Tibial artery (tissue), 4 donors: ENCODE results near the gene NUMB.

Experiments used
- DNase-seq, 2 donors: peaks; one replicate each; pipeline ENCODE4 v3.0.0-alpha.2; 2019
- H3K27ac ChIP-seq, 2 donors: fragments of 200-600 bp; sonication (generic) in 1 of 2; 1 replicate in 1 of 2; 2 replicates in 1 of 2; pipeline ENCODE4 v1.5.1; 2018 to 2019; ENCODE audit warnings: mild to moderate bottlenecking in 1 of 2
- H3K27me3 ChIP-seq, 2 donors: fragments of 200-600 bp; sonication (generic) in 1 of 2; one replicate each; pipeline versions ENCODE4 v1.5.1 to v1.6.0; 2016 to 2019
- H3K36me3 ChIP-seq, 3 donors: fragments of 200-600 bp; sonication (generic) in 2 of 3; one replicate each; pipeline ENCODE4 v1.5.1; 2016 to 2019; ENCODE audit warnings: mild to moderate bottlenecking in 2 of 3
- H3K4me1 ChIP-seq, 4 donors: fragments of 200-600 bp; sonication (generic) in 2 of 4; 1 replicate in 3 of 4; 2 replicates in 1 of 4; pipeline ENCODE4 v1.5.1; 2016 to 2019
- H3K4me3 ChIP-seq, 2 donors: fragments of 200-600 bp; sonication (generic) in 1 of 2; 1 replicate in 1 of 2; 2 replicates in 1 of 2; pipeline ENCODE4 v1.5.1; 2018 to 2019; ENCODE audit warnings: mild to moderate bottlenecking in 2 of 2
- H3K9me3 ChIP-seq, 3 donors: fragments of 200-600 bp; sonication (generic) in 1 of 3; one replicate each; pipeline ENCODE4 v1.5.1; 2016 to 2019
- CTCF ChIP-seq, 2 experiments: fragments of 200-600 bp in 1 of 2; fragments of 450-650 bp in 1 of 2; IDR thresholded peaks; one replicate each; pipeline ENCODE4 v1.5.1; 2017 to 2019; ENCODE audit warnings: antibody characterized with exemption in 2 of 2, mild to moderate bottlenecking in 1 of 2, moderate library complexity in 1 of 2
- intact Hi-C: fragments of 100-400 bp; cut with DNase I; formaldehyde crosslinking; loops from one replicate; pipeline ENCODE4 v1.15.0; 2023; ENCODE audit warnings: low total_unique reads

Gene NUMB

GRCh38 chr14:73259837-73260236, 198.5 kb downstream of the NUMB start:
- H3K9me3 ChIP-seq: no peaks in the 10 kb centered on the region
- H3K4me1 ChIP-seq: no peaks in the 10 kb centered on the region
- no peak overlapping the region for H3K4me3 ChIP-seq
- intact Hi-C loops: no loop called here
- DNase-seq: no peak
- TF ChIP-seq CTCF (IDR thresholded peaks at IDR 0.05): no peak
- no peak overlapping the region for H3K27ac ChIP-seq
- H3K27me3 ChIP-seq: no peaks in the 10 kb centered on the region
- peaks cover 0 to 11% (median 0%) of the 10 kb centered on the region in 3 donors for H3K36me3 ChIP-seq

GRCh38 chr14:73258845-73259611, 199.3 kb downstream of the NUMB start:
- DNase-seq: peak; percentile 12 to 59
- Histone ChIP-seq H3K27ac (no peak overlapping the region), H3K4me1 (no peaks in the 10 kb centered on the region), H3K4me3 (no peak overlapping the region), H3K9me3 (no peaks in the 10 kb centered on the region), H3K36me3 (peaks cover 0 to 16% (median 0%) of the 10 kb centered on the region in 3 donors), H3K27me3 (no peaks in the 10 kb centered on the region)
- TF ChIP-seq CTCF (IDR thresholded peaks at IDR 0.05): no peak
- intact Hi-C loops: no loop called here

DNA sequence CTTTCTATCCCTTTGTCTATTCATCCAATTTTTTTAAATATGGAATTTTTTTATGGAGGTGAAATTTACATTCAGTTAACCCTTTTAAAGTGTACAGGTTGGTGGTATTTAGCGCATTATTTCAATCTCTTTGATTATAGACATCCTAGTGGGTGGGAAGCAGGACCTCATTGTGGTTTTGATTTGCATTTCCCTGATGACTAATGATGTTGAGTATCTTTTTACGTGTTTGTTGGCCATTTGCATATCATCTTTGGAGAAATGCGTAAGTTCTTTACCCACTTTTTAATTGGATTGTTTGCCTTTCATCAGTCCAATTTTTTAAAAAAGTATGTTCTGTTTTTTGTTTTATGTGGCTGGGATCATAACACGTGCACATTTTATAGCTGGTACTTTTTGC, 200.3 kb downstream of the NUMB start:
- Histone ChIP-seq H3K9me3 (no peaks in the 10 kb centered on the region), H3K4me3 (no peak overlapping the region), H3K27ac (no peak overlapping the region), H3K36me3 (peaks cover 0 to 25% (median 0%) of the 10 kb centered on the region in 3 donors), H3K4me1 (no peaks in the 10 kb centered on the region), H3K27me3 (no peaks in the 10 kb centered on the region)
- no peak for TF ChIP-seq CTCF (IDR thresholded peaks at IDR 0.05)
- DNase-seq: no peak
- intact Hi-C loops: no loop called here

GRCh38 chr14:73255693-73256225, 202.6 kb downstream of the NUMB start:
- H3K27ac ChIP-seq: no peak overlapping the region
- H3K4me1 ChIP-seq: no peaks in the 10 kb centered on the region
- H3K4me3 ChIP-seq: no peak overlapping the region
- no peaks in the 10 kb centered on the region for H3K27me3 ChIP-seq
- H3K9me3 ChIP-seq: no peaks in the 10 kb centered on the region
- H3K36me3 ChIP-seq: peaks cover 0 to 29% (median 0%) of the 10 kb centered on the region in 3 donors
- TF ChIP-seq CTCF (IDR thresholded peaks at IDR 0.05): no peak
- peak in 1 of 2 donors; percentile 28 for DNase-seq
- intact Hi-C loops: no loop called here

DNA sequence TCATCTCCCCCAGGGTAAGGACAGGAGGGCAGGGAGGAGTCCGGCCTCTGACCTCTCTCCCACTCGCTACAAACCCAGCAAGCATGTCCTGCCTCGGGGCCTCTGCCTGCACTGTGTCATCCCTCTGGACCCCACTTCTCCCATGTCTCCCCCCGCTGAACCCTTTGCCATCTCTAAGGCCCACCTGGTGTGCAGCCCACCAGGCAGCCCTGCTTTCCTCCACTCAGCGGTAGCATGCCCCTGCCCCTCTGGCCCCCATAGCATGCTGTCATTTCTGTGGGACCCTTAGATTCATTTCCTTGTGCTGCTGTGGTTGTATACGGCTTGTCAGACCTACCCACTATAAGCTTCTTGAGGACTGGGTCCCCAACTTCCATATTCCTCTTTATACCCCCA, 203.3 kb downstream of the NUMB start:
- Histone ChIP-seq H3K4me1 (no peaks in the 10 kb centered on the region), H3K27ac (no peak overlapping the region), H3K27me3 (no peaks in the 10 kb centered on the region), H3K36me3 (peaks cover 0 to 32% (median 0%) of the 10 kb centered on the region in 3 donors), H3K9me3 (no peaks in the 10 kb centered on the region), H3K4me3 (no peak overlapping the region)
- DNase-seq: peak in 1 of 2 donors; percentile 38
- no peak for TF ChIP-seq CTCF (IDR thresholded peaks at IDR 0.05)
- intact Hi-C loops: no loop called here
